Epidermal melanocyte (primary cell): ENCODE data around the gene PLXNB1.

Source experiments
- DNase-seq: peaks from one replicate; pipeline ENCODE4 v3.0.0; 2011; ENCODE audit warnings: low spot score; ENCODE audit not compliant: insufficient read length

The PLXNB1 gene

GRCh38 chr3:48419597-48419996, 10.3 kb downstream of the PLXNB1 start:
- DNase-seq: no peak

- no peak for DNase-seq
Observed at GRCh38 chr3:48419149-48419548, 10.7 kb downstream of the PLXNB1 start.

GRCh38 chr3:48418651-48419050, 11.2 kb downstream of the PLXNB1 start:
- no peak for DNase-seq

- DNase-seq: no peak
Observed at GRCh38 chr3:48418140-48418539, 11.7 kb downstream of the PLXNB1 start.

- no peak for DNase-seq
Observed at GRCh38 chr3:48417529-48418108, 12.3 kb downstream of the PLXNB1 start.

- no peak for DNase-seq
Observed at GRCh38 chr3:48416546-48416945, 13.3 kb downstream of the PLXNB1 start.

- DNase-seq: no peak
Observed at GRCh38 chr3:48416091-48416505, 13.8 kb downstream of the PLXNB1 start.

GRCh38 chr3:48415251-48415953, 14.5 kb downstream of the PLXNB1 start:
- no peak for DNase-seq

- no peak for DNase-seq
Observed at GRCh38 chr3:48414376-48415250, 15.3 kb downstream of the PLXNB1 start.

GRCh38 chr3:48413611-48414010, 16.3 kb downstream of the PLXNB1 start:
- no peak for DNase-seq

- no peak for DNase-seq
Observed at GRCh38 chr3:48413086-48413485, 16.8 kb downstream of the PLXNB1 start.

GRCh38 chr3:48412375-48413001, 17.4 kb downstream of the PLXNB1 start:
- no peak for DNase-seq

- no peak for DNase-seq
Observed at GRCh38 chr3:48411606-48412374, 18.1 kb downstream of the PLXNB1 start.

GRCh38 chr3:48411041-48411588, 18.8 kb downstream of the PLXNB1 start:
- peak; percentile 8 for DNase-seq

GRCh38 chr3:48410205-48411040, 19.5 kb downstream of the PLXNB1 start:
- DNase-seq: peak; percentile 8

GRCh38 chr3:48409291-48410201, 20.3 kb downstream of the PLXNB1 start:
- peak; percentile 16 for DNase-seq

GRCh38 chr3:48408823-48409281, 21.0 kb downstream of the PLXNB1 start:
- DNase-seq: peak; percentile 9

GRCh38 chr3:48407542-48408099, 22.3 kb downstream of the PLXNB1 start:
- DNase-seq: peak; percentile 15
